ENCODE data around the gene AHI1.

GRCh38 chr6:135243871-135244796 is 253.4 kb downstream of the AHI1 start:
- no peak for TF ChIP-seq CTCF (IDR thresholded peaks at IDR 0.05)
- no peak for TF ChIP-seq POLR2AphosphoS5 (IDR thresholded peaks at IDR 0.05)
